Measurements from ENCODE around the gene LCN1. TPM values are rescaled to one million over a fixed set of nuclear protein-coding genes. Genes with fewer than 3 reads are reported as not detected.

The LCN1 gene
- not detected for total RNA-seq

DNA sequence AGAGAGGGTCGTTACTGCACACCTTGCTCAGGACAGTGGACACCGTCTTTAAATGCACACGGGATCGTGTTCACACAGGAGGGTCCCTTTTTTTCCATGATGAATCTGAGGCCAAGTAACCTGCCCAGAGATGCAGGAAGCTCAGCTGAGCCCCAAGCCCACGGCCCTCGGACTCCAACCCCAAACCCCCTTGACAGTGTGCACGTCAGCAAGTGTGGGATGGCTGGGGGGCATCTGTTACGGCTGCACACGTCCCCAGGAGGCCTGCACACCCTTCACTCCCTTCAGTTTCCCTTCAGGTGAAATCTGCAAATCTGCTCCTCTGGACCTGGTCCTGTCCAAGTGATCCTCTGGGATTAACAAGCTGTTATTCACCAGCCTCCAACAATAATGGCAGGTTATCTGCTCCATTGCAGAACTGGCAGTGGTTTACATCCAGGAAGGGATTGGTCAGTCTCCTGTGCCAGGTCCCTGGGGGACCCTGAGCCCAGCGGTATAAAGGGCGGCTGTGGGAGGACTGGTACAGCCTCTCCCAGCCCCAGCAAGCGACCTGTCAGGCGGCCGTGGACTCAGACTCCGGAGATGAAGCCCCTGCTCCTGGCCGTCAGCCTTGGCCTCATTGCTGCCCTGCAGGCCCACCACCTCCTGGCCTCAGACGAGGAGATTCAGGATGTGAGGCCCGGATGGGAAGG, at the start of gene LCN1:
LCN1 (plus strand) TSS at position 525 of the 692 bp plus-strand sequence; CDS start at position 583, 58 bp downstream.

DNA sequence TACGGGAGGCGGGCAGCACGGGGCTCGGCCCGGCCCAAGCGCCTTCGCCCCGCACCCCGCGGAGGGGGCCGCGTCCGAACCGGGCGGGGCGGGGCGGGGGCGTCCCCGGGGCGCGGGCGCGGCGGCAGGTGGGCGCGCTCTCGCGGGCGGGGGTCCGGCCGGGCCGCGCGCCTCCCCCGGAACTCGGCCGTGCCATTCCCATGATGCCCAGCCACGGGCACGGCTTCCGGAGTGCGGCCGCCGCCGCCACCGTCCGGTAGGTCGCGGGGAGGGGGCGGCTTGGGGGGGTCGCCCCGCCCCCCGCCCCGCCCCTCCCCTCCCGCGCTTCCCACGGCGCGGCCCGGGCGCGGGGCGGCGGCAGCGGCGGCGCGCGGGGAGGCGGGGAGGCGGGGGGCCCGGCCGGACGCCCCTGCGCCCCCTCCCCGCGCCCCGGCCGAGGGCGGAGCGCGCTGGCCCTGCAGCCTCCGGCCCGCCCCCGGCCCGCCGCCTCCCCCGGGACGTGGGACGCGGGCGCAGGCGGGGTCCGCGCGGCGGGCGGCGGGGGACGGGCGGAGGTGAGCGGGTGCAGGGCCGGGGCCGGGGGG, 41.7 kb upstream of the LCN1 start, which contains the start of gene PPP1R26:
PPP1R26 (plus strand) TSS at position 314 of the 584 bp plus-strand sequence. CDS start 4,729 bp downstream, outside the sequence.

DNA sequence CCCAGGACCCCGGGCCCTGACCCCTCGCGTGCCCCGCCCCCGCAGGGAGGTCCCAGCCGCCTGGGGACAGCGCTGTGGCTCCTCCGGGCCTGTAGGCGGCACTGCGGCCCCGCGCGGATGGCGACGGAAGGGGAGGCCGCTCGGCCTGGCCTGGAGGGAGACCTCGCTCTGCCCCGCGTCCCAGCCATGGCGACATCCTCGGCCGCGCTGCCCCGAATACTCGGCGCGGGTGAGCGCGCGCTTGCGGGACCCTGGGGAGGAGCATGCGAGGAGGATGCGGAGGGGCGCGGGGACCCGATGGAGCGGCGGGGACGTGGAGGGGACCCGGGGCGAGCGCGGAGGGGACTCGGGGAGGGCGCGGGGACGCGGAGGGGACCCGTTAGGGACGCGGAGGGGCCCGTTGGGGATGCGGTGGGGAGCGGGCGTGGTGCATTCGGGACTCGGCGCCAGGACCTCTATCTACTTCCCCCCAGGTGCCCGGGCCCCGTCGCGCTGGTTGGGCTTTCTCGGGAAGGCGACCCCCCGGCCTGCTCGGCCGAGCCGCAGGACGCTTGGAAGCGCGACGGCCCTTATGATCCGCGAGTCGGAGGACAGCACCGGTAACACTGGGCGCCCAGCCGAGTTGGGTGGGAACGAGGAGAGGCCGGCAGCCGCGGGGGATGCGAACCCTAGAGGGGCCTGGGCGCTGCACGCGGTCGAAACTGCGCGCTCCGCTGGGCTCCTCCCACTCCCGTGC, 20.5 kb upstream of the LCN1 start, which contains the start of gene MRPS2:
MRPS2 (plus strand) TSS at position 158 of the 736 bp plus-strand sequence; CDS start at position 187, 29 bp downstream.

DNA sequence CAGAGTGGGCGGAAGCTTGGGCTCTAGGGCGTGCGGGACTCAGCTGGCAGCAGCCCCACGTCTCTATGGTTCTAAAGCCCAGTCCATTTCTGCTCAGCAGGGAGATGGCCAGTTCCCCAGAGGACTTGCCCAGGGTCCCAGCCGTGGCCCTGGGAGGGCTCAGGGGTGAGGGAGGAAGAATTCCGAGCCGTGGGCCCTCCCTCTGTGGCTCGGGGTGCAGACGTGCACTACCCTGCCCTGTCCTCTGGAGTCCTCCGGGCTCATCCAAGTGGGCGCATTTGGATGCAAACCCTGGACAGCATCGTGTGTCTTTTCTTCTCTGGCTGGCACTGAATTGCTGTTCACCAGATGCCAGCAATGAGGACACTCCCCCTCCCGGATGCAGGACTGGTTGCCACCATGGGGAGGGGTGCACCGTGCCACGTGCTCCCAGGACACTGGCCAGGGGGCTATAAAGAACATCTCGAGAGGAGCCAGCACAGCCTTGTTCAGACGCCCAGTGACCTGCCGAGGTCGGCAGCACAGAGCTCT, 24.5 kb downstream of the LCN1 start, which contains the start of gene OBP2A:
OBP2A (plus strand) TSS at position 481 of the 531 bp plus-strand sequence. CDS start 55 bp downstream, outside the sequence.

DNA sequence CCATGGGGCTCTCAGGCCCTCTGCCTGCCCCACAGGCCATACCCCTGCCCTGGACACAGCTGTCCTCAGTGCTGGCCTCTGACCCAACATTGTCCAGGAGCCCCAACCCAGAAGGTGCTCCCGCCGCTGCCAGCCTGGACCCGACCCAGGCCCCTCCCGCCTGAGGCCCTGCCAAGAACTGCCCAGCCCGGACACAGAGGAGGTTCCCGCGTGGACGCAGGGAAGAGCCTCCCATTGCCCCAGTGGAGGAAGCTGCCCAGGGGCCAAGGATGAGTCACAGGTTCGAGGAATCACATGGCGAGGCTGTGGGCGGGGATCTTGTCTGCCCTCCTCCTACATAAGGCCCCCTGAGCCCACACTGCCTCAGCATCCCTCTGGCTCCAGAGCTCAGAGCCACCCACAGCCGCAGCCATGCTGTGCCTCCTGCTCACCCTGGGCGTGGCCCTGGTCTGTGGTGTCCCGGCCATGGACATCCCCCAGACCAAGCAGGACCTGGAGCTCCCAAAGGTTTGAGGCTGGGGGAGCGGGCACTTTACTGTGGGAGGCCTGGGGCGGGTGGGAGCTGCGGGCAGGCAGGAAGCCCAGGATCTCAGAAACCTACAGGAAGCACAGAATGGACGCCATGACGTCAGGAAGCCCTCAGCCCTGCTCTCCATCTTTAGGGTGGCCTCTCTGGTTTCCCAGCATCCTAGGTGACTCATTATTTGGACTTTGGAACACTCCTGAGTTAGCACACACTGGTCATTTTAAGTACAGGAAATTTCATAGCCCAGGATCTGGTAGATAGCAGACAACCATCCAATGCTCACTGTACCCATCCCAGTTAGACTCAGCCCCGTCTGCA, 40.4 kb downstream of the LCN1 start, which contains the start of gene PAEP:
PAEP (plus strand) TSS at position 366 of the 844 bp plus-strand sequence.

Other genes starting within 250 kb of the LCN1 start
- gene PPP1R26, start 41.7 kb upstream of the LCN1 start, total RNA-seq = under 1 TPM; 0.10 to 0.26 TPM
- 10 to 100 TPM; 29.2 to 29.8 TPM for gene MRPS2, start 20.8 kb upstream of the LCN1 start, total RNA-seq
- not detected for gene OBP2A, start 24.7 kb downstream of the LCN1 start, total RNA-seq
- not detected for gene PAEP, start 40.3 kb downstream of the LCN1 start, total RNA-seq
- gene GLT6D1, start 118.1 kb downstream of the LCN1 start, total RNA-seq = not detected
- not detected for gene LCN9, start 141.9 kb downstream of the LCN1 start, total RNA-seq
- not detected for gene SOHLH1, start 178.0 kb downstream of the LCN1 start, total RNA-seq
- gene KCNT1, start 180.7 kb downstream of the LCN1 start, total RNA-seq = not detected

Data from activated naive CD4-positive, alpha-beta T cell treated with anti-CD3 and anti-CD28 coated beads, Interleukin-2, amount 10 ng/mL, durations not matched to agents 5 hours and 36 hours (primary cell).